Renal cortical epithelial cell (primary cell): ENCODE measurements around the gene ANKRD2. TPM values are rescaled to one million over a fixed set of nuclear protein-coding genes. Genes with fewer than 3 reads are reported as not detected.
"Not testable (repeated sequence)": the region's sequence is repeated elsewhere in the genome, so short reads cannot be mapped to it uniquely, and the experiment has no call there.

Experiments
- DNase-seq: peaks from one replicate; pipeline ENCODE4 v3.0.0-alpha.2; 2011; ENCODE audit warnings: low read depth
- total RNA-seq: library from RNA; depleted of rRNA; stranded (reverse); fragments of >200 nt; gene quantifications from 2 replicates; pipeline ENCODE4 v1.2.3, GENCODE V29; 2014

The ANKRD2 gene
- total RNA-seq, 1 donor from 2014 or later = 31.3 TPM

GRCh38 chr10:97571622-97572021 lies 957 bp upstream of the ANKRD2 start:
- DNase-seq = peak; percentile 76

- peak; percentile 69 for DNase-seq
Observed at GRCh38 chr10:97573021-97573420, 442 bp downstream of the ANKRD2 start.

DNA sequence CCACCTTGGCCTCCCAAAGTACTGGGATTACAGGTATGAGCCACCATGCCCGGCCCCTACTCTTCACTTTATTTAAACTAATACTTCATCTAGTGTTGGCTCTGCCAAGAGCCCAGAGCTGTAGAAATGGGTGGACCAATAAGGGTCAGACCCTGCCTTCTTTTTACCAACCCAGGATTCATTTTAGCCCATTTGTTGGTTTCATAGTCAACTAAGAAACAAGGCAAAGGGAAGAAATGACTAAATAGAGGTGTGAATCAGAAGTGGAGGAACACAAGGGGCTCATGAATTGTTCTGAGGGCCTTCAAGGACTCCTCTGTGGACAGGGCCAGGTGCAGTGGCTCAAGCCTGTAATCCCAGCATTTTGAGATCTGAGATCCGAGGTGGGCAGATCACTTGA lies 1.1 kb downstream of the ANKRD2 start:
- DNase-seq = no peak

DNA sequence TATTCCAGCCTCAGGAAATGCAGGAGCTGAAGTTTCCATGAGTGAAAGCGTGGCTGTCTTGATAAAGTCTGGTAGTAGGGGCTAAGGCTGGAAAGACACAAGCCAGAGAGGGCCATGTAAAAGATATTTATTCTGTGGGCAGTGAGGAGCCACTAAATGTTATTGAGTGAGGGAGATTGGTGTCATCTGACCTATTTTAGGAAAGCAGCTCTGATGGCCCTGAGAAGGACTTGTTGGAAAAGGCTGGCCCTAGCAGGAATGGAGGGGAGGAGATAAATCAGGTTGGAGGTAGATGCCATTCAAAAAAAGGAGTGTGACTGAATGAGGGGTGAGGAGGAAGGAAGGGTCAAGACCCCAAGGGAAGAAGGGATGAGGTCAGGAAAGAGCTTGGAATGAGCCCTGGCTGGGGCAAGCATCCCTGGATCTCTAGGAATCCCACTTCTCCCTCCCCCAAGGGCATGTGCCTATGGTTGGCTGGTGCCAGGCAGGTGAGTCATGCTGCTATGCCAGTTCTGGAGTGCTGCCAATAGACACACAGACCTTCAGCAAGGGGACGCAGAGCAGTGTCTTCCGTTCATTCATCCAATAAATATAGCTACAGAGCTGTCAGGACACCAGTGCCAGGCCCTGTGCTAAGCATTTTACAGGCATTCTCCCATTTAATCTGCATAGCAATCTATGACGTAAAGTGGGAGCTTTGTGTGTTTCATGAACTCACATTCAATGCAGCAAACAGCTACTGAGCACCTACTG lies 2.0 kb downstream of the ANKRD2 start:
- DNase-seq = peak; percentile 99

DNA sequence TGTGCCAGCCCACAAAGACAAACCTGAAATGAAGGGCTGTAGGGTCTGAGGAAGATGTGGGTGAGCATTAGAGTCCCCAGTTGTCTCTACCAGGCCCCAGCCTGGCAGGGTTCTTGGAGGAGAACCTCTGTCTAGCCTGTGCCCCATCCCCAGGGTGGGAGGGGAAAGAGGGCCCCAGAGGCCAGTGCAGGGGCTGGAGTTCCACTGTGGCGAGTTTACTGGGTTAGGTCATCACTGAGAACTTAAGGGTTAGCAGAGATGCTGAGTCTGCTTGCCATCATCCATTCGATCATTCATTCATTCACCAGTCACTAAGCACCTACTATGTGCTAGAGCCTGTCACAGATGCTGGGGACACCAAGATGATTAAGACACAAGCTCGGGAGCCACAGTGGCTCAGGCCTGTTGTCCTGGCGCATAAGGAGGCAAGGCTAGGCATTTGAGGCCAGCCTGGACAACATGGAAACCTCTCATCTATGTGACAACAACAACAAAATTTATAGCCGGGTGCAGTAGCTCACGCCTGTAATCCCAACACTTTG lies 2.6 kb downstream of the ANKRD2 start:
- peak; percentile 40 for DNase-seq

DNA sequence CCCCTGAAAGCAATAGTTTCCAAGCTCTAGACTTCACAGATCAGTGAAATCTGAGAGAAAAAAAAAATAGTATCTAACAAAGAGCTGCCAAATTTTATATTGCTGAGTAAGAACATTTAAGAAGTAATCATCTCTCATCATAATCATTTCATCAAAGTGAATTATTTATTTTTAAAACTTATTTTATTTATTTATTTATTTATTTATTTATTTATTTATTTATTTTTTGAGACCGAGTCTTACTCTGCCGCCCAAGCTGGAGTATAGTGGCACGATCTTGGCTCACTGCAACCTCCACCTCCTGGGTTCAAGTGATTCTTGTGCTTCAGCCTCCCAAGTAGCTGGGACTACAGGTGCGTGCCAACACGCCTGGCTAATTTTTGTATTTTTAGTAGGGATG lies 3.9 kb downstream of the ANKRD2 start:
- not testable (repeated sequence) for DNase-seq

DNA sequence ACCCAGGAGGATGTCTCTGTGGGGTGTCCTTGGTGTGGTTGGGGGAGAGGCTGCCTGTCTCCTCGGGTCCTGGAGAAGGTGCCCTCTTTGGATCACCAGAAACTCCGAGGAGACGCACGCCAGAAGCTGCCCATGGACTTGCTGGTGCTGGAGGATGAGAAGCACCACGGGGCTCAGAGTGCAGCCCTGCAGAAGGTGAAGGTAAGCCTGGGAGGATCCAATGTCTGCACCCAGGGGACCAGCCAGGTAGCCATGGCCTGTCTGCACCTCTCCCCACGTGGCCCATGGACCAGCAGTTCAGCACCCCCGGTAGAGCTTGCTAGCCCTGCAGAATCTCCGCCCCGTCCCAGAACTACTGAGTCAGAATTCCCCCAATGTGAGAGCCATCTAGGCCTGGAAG lies 5.1 kb downstream of the ANKRD2 start:
- no peak for DNase-seq

DNA sequence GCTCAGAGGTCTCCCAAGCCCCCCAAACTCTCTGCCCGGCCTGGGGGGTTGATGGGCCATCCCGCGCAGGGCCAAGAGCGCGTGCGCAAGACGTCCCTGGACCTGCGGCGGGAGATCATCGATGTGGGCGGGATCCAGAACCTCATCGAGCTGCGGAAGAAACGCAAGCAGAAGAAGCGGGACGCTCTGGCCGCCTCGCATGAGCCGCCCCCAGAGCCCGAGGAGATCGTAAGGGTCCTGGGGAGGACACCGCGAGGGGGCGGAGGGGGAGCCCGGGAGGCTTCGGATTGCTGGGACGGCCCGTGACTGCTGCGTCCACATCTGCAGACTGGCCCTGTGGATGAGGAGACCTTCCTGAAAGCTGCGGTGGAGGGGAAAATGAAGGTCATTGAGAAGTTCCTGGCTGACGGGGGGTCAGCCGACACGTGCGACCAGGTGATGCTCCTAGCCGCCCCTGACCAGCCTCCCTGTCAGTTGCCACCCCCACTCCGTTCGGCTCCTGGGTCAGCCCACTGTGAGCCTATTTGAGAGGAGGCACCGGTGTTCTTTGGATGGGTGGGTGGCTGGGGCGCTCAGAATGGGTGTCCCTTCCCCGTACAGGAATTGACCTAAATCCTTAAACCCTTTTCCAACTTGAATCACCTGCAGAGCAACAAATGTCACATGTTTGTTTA lies 5.7 kb downstream of the ANKRD2 start:
- no peak for DNase-seq

DNA sequence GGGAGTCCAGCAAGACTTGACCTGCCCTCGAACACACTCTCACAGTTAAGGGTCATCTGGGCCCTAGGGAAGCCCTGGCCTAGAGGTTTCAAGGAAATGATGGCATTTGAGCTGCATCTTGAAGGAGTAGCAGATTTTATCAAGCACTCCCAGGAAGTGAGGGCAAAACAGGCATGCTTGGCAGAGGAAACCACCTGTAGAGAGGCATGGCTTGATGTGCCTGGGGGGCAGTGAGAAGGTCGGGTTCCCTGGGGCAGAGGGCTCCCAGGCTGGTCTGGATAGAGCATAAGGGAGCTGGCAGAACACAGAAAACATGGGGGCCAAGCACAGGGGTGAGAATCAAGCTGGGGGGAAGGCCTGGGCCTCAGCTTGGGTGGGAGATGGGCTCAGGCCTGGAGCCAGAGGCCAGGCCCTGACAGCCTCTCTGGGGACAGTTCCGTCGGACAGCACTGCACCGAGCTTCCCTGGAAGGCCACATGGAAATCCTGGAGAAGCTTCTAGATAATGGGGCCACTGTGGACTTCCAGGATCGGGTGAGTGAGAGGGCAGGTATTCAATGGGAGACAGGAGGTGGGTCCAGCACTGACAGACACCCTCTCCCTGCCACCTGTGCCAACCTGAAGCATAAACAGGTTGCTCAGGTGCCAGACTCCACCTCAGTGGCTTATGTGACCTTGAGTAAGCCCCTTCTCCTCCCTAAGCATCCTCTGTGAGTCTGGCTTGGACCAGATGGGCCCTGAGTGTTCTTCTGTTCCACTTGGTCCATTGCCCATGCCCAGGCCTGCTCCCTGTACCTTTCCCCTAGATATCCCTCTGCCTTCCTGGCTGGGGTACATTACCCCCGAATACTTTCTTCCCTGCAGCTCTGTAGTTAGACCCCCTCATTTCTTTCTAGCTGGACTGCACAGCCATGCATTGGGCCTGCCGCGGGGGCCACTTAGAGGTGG lies 8.1 kb downstream of the ANKRD2 start:
- DNase-seq = no peak

DNA sequence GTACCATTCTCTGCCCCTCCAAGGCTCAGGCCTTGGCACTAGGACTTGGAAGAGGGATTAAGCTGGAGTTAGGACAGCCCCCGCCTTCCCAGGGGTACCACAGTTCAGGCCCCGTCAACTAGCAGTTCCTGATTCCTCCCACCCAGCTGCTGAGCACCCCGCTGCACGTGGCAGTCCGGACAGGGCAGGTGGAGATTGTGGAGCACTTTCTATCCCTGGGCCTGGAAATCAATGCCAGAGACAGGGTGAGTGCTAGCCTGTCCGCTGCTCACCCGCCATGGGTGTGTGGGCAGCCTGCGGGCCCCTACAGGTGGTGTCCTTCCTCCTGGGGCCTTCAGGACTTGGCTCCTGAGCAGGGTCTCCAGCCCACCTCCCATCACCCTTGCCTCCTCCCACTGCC lies 9.6 kb downstream of the ANKRD2 start:
- no peak for DNase-seq

DNA sequence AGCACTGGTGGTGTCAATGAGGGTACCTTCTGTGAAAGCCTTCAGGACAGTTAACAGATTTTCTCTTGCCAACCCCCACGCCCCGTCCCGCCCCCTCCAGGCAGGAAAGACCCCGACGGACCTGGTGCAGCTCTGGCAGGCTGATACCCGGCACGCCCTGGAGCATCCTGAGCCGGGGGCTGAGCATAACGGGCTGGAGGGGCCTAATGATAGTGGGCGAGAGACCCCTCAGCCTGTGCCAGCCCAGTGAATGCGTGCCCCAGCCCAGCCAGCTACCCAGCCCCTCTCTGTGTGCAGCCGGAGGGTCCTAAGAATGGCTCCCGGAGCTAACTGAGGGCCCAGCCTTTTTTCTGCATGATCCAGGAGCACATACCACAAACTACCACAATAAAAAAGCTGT lies 10.9 kb downstream of the ANKRD2 start:
- no peak for DNase-seq

GRCh38 chr10:97584060-97584797 lies 11.7 kb downstream of the ANKRD2 start, which contains the start of gene HOGA1:
Gene HOGA1 (plus strand): TSS chr10:97584389. CDS start chr10:97584704, 315 bp downstream.
- peak; percentile 97 for DNase-seq

DNA sequence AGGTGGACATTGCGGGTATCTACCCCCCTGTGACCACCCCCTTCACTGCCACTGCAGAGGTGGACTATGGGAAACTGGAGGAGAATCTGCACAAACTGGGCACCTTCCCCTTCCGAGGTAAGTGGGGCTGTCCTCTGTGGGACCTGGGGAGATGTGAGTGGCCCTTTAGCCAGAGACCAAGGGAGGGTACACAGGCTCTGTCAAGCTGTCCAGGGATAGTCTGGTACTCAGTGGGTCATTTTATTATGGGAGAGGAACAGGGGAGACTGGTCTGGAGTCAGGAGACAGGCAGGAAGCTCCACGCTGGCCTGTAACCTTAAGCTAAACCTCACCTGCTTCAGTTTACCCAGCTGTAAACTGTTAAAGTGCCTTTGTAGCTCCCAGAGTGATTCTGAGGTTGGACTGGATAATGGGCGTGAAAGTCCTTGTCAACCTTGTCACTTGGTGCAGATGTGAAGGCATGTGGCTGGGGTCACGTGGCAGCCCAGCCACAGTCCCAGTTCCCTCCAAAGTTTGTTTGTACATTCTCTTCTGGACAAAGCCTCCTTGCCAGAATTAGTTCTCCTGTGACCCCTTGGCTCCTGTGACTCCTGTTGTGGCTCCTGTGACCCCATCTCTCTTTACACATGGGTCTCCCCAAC lies 12.3 kb downstream of the ANKRD2 start:
- no peak for DNase-seq

DNA sequence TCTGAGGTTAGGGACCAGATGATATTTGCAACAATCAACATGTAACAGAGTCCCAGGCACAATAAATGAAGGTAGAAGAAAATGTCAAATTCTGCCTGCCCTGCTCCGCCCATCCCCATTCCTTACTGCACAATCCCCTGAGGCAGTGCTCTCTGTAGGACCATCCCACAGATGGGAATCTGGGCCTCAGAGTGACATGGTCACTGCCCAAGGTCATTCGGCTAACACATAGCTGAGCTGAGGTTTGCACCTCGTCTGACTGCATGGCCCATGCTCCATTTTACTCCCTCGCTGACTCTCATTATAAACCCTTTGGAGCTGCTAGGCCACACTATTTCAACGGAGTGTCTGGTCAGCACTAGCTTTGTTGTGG lies 12.8 kb downstream of the ANKRD2 start:
- peak; percentile 14 for DNase-seq

DNA sequence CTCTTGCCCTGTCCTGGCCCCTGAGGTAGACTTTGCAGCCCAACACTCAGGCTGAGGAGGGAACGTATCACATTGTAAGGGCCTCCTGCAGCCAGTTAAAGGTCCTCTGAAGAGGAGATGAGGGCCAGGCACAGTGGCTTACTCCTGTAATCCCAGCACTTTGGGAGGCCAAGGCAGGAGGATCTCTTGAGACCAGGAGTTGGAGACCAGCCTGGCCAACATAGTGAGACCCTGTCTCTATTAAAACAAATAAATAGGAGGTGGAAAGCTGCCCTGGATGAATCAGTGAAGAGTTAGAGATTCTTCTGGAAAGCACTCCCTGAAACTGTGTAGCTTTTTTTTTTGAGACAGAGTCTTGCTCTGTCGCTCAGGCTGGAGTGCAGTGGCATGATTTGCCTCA lies 14.6 kb downstream of the ANKRD2 start:
- no peak for DNase-seq

GRCh38 chr10:97589479-97589878 lies 16.9 kb downstream of the ANKRD2 start, which contains the start of gene C10orf62:
Gene C10orf62 (plus strand): TSS chr10:97589721. CDS start chr10:97589898, 177 bp downstream.
- DNase-seq = no peak

DNA sequence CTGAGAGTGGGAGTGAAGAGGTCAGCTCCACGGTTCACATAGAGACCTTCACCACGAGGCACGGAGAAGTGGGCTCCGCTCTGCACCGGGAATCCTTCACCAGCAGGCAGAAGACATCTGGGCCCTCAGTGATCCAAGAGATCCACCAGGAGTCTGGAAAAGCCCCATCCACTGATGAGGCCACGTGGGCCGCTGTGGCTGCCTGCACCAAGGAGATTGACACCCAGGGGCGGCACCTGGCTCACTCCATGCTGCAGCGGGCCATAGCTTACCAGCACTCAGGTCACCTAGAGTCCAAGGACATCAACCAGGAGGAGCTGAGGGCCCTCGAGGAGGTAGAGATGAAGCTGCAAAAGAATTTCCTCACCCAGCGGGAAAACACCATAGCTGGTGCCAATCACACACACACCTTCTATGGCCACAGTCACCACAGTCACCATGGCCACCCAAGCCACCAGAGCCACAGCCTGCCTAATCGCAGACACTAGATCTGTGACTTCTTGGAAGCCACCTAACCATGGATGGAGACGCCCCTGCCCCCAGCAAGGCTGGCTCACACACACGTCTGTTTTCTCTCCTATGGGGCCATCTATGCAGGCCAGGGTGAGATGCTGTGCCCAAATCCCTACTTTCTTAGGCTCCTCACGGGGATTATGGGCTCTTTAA lies 17.6 kb downstream of the ANKRD2 start:
- DNase-seq = no peak

DNA sequence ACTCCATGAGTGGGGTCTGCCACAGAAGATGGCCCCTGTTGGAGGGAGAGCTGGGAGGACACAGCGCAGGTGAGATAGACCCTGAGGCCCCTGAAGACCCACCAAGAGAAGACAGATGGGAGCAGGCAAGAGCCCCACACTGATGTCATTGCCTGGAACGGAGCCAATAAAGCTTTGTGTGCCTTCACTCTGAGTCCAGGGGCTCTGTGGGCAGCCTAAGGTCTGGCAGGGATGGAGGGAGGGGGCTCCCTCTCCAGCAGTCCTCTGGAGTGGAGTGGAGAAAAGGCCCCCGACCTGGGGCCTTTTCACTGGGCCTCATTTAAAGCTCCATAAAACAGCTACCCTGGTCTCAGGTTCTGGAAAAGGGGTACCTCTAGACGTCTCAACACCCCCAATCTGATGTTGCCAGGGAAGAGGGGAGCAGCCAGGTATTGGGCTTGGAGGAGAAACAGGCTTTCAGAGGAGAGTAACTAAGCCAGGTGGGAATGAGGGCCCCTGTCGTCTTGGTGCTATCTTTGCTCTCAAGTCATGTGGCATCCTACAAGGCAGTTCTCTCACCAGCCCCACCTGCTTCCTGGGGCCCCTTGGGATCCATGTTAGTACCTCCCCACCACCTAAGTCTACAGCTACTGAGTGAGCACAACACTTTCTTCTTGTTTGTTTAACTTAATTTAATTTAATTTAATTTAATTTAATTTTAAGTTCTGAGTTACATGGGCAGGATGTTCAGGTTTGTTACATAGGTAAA lies 18.3 kb downstream of the ANKRD2 start:
- no peak for DNase-seq

DNA sequence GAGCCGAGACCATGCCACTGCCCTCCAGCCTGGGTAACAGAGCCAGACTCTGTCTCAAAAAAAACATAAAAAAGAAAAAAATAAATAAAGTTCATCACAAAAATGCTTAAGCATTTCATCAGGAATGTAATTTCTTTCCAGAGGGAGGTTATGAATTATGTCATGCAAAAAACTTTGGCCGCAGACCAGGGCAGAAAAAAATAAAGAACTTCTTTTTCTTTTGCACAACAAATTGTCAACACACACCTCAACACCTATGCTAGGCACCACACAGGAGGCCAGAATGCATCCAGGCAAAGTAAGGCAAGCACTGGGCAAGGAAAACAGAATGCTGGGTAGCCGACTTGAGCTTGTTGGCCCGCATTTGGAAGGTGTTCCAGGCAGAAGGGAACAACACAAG lies 20.8 kb downstream of the ANKRD2 start:
- DNase-seq = no peak
